HG03565 (cell line): ENCODE results near the gene PTBP2.

ENCODE experiments used
- ATAC-seq: cut with Tn5 transposase; IDR thresholded peaks from one replicate; pipeline ENCODE4 v1.9.1; 2021; ENCODE audit warnings: mild to moderate bottlenecking, moderate library complexity; ENCODE audit not compliant: unreplicated experiment

PTBP2 gene

DNA sequence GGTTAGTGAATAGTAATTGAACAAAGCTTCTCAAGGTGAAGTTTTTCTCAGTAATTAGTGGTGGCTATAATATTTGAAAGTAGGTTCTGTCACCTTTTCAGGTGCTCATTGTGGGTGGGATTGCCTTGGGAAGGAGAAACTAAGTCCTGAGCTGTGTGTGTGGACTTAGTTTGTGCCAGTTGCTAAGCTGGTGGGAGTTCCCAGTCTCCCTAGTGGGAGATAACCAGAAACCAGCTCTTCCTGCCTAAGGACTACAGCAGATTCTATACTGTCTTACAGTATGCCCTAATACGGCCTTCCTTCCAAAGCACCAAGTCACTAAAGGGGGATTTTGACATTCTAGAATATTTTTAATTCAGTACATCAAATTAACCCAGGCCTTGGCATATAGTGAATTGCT is 94.3 kb downstream of the PTBP2 start:
- no peak for ATAC-seq

GRCh38 chr1:96820107-96820506 is 98.5 kb downstream of the PTBP2 start:
- no peak for ATAC-seq

DNA sequence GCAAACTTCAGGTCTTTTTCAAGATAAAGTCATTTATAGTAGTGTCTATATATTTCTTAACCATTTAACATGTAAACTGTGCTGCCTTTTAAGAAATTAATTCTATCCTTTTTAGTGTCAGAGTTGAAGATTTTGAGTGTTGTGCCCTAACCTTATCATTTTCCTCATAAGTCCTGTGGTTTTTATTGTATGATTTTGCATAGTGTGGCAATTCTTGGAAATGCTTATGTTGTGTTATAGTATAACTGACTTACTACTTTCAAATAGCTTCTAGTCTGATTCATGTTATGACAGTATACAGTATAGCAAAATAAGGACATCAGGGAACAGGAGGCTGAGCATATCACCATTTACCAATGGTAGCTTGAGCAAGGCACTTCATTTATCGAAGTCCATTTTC is 99.1 kb downstream of the PTBP2 start:
- ATAC-seq = no peak

GRCh38 chr1:96825231-96825630 is 103.6 kb downstream of the PTBP2 start:
- no peak for ATAC-seq

DNA sequence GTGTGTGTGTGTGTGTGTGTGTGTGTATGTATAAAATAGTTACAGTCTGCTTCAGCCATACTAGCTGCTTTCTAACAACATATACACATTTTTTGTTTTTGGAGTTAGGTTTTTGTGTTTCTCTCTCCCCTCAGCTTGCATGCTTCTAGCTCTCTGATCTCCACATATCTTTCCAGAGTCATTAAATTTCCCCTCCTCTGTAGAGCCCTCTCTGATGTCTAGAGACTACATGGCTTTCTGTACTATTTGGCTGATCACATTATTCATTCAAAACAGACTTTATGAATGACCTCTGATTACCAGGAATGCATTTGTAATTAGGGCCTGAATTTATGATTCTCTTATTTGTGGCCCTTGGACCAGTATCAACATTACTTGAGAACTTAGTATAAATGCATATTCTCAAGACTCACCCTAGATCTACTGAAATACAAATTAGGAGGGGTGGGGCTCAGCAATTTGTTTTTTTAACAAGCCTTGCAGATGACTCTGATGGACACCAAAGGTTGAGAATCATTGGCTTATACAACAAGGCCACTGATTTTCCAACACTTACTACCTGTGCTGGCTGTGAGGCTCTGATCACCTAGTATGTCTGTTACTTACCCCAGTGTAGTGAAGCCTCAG is 104.5 kb downstream of the PTBP2 start:
- no peak for ATAC-seq

DNA sequence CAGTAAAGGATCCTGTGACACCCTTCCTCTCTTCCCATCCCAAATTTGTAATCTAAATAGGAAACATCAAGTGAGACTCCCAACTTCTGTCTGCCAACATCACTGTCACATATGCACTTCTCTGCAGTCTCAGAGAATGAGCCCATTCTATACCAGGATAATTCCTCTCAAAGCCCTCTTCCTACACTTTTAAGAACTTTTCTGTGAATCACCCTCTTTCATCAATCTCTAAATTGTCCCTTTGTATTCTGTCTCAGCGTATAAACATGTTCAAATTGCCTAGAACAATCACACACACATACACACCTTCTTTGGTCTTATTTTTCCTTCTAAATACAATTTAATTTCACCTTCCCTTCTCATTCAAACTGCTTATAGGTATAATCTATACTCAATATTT is 111.8 kb downstream of the PTBP2 start:
- ATAC-seq = no peak

DNA sequence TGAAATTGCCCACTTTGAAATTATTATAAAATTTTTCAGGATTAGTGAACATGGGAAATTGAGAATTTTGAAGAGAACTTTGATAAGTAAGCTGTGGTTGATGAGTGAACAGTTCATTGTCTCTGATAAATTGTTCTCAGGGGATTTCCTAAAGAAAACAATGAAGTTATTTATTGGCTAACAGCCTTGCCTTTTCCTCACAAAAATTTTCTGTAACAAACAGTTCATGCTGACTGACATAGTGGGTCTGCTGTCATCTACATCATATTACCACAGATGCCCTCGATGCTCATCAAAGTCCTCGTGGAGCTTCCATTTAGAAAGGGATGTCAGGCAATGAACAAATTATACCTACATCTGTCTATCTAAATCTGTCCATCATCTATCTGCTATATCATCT is 113.4 kb downstream of the PTBP2 start:
- ATAC-seq = no peak

- no peak for ATAC-seq
These were observed 115.6 kb downstream of the PTBP2 start for GRCh38 chr1:96837057-96837780.

- ATAC-seq = no peak
These were observed 116.2 kb downstream of the PTBP2 start for GRCh38 chr1:96837781-96838216.

- ATAC-seq = no peak
These were observed 118.8 kb downstream of the PTBP2 start for GRCh38 chr1:96840396-96840795.

DNA sequence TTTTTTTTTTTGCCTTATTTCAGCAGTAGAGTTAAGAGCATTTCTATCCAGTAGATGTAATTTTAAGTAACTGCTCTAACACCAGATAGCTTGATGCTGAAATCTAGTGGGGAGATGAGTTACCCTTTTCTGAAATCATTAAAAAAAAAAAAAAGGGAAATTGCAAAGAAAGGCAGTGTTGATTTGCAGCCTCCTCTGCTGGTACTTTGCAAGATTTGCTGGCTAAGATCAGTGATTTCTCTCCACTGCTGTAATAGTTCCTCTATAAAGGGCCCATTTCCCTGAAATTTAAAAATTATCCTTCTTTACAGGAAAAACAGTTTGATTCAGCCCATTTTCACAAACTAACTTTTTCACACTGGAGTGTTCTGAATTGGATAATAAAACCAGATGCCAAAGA is 120.6 kb downstream of the PTBP2 start:
- no peak for ATAC-seq

DNA sequence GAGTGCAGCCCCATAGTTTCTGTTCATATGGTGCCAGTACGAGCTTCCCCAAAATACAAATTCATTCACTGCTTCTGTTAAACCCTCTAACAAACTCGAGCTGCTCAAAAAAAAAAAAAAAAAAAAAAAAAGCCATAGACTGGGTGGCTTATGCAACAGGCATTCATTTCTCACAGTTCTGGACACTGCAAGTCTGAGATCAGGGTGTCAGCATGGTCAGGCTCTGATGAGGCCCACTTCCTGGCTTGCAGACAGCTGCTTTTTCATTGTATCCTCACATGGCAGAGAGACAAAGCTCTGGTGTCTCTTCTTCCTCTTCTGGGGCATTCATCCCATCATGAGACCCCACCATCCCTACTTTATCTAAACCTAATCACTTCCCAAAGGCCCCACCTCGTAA is 121.6 kb downstream of the PTBP2 start:
- ATAC-seq = no peak

GRCh38 chr1:96843601-96844000 is 122.0 kb downstream of the PTBP2 start:
- ATAC-seq = no peak

GRCh38 chr1:96845464-96845863 is 123.9 kb downstream of the PTBP2 start:
- peak; percentile 81 for ATAC-seq

- no peak for ATAC-seq
These were observed 140.3 kb downstream of the PTBP2 start for GRCh38 chr1:96861836-96862235.

DNA sequence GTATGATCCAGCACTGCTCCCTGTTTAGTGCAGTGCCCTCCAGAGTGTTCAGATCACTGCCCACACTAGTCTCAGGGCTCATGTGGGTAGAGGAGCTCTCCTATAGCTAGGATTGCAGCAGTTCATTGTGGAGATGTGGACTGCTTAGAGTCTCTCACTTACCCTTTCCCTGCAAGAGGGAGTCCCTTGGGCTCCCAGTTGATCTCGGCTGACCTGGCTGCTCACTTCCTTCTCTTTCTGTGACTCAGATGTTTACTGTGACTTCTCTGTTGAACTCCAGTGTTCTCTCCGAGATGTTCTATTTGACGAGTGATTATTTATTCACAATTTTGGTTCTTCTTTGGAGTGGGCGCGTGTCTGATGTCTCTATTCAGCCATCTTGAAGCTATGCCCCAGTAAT is 141.9 kb downstream of the PTBP2 start:
- ATAC-seq = no peak
